NCI-H2227 treated with DMSO at 0.1 percent for 48 hours (cell line): ENCODE measurements around the gene RAB27B.
A peak's percentile ranks its signal among the peaks of the same experiment; 100 is the strongest.
"Not testable (repeated sequence)": the region's sequence is repeated elsewhere in the genome, so short reads cannot be mapped to it uniquely, and the experiment has no call there.

ENCODE experiments used
- DNase-seq: peaks from one replicate; lab custom pipeline; 2025; lab: John Stamatoyannopoulos, UW

Gene RAB27B

GRCh38 chr18:54828281-54828881 is at the start of gene RAB27B:
Gene RAB27B (plus strand): TSS chr18:54828477. CDS start chr18:54877586, 49,109 bp downstream.
- DNase-seq, result peak; percentile 78

GRCh38 chr18:54780285-54780861 is 47.9 kb upstream of the RAB27B start:
- no peak for DNase-seq

GRCh38 chr18:54780970-54781369 is 47.3 kb upstream of the RAB27B start:
- no peak for DNase-seq

- DNase-seq, result no peak
Observed at GRCh38 chr18:54783139-54783538, 45.1 kb upstream of the RAB27B start.

GRCh38 chr18:54786206-54786605 is 42.1 kb upstream of the RAB27B start:
- DNase-seq, result no peak

- DNase-seq, result no peak
Observed at GRCh38 chr18:54787121-54787520, 41.2 kb upstream of the RAB27B start.

GRCh38 chr18:54787616-54788015 is 40.7 kb upstream of the RAB27B start:
- DNase-seq, result no peak

GRCh38 chr18:54790109-54790508 is 38.2 kb upstream of the RAB27B start:
- no peak for DNase-seq

GRCh38 chr18:54791657-54792056 is 36.6 kb upstream of the RAB27B start:
- no peak for DNase-seq

GRCh38 chr18:54792079-54792478 is 36.2 kb upstream of the RAB27B start:
- DNase-seq, result no peak

- DNase-seq, result no peak
Observed at GRCh38 chr18:54794823-54795222, 33.5 kb upstream of the RAB27B start.

- no peak for DNase-seq
Observed at GRCh38 chr18:54798186-54798585, 30.1 kb upstream of the RAB27B start.

- DNase-seq, result no peak
Observed at GRCh38 chr18:54801374-54801773, 26.9 kb upstream of the RAB27B start.

- no peak for DNase-seq
Observed at GRCh38 chr18:54802178-54802577, 26.1 kb upstream of the RAB27B start.

- DNase-seq, result no peak
Observed at GRCh38 chr18:54802686-54803395, 25.4 kb upstream of the RAB27B start.

- no peak for DNase-seq
Observed at GRCh38 chr18:54805571-54806334, 22.5 kb upstream of the RAB27B start.

- DNase-seq, result no peak
Observed at GRCh38 chr18:54806526-54806925, 21.8 kb upstream of the RAB27B start.

- no peak for DNase-seq
Observed at GRCh38 chr18:54807303-54807702, 21.0 kb upstream of the RAB27B start.

GRCh38 chr18:54810662-54811061 is 17.6 kb upstream of the RAB27B start:
- not testable (repeated sequence) for DNase-seq

GRCh38 chr18:54812885-54813284 is 15.4 kb upstream of the RAB27B start:
- DNase-seq, result no peak

- no peak for DNase-seq
Observed at GRCh38 chr18:54813305-54813704, 15.0 kb upstream of the RAB27B start.

- DNase-seq, result no peak
Observed at GRCh38 chr18:54813977-54814565, 14.2 kb upstream of the RAB27B start.
